ENCODE data around the gene ZNF213. TPM values are rescaled to one million over a fixed set of nuclear protein-coding genes. Genes with fewer than 3 reads are reported as not detected.

ZNF213 gene
- total RNA-seq, 2 experiments from 2014 or later = 6.1 to 7.5 TPM

DNA sequence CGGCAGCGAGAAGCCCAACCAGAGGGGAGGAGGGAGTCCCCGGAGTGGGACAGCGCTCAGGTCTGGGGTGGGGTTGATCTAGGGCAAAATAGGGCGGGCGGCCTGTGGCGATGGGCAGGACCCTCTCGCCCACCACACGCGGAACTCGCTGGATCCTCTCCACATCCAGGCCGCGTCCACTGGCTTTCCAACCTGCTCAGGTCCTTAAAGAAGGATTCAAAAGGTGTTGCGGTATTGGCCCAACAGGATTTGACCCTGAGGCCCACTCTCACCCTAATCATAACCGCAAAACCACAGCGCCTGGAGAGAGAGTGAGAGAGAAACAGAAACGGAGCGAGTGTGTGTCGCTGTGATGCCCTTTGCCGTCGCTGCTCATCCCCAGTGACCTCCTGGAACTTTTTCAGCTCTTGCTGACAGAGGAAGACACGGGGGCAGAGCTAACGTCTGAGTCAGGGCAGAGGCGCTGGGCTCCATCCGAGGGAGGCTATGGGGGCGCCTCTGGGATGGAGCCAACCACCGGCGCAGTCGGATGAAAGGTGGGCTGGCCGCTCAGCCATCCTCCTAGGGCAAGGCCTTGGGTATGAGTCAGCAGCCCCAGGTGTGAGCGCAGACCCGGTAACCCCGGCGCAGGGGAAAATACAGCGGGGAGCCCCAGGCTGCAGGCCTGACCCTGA, 36.5 kb downstream of the ZNF213 start:
- H3K27me3 Mint-ChIP-seq = peaks cover 35% of the 10 kb centered on the region
- TF ChIP-seq, protein P1, sequence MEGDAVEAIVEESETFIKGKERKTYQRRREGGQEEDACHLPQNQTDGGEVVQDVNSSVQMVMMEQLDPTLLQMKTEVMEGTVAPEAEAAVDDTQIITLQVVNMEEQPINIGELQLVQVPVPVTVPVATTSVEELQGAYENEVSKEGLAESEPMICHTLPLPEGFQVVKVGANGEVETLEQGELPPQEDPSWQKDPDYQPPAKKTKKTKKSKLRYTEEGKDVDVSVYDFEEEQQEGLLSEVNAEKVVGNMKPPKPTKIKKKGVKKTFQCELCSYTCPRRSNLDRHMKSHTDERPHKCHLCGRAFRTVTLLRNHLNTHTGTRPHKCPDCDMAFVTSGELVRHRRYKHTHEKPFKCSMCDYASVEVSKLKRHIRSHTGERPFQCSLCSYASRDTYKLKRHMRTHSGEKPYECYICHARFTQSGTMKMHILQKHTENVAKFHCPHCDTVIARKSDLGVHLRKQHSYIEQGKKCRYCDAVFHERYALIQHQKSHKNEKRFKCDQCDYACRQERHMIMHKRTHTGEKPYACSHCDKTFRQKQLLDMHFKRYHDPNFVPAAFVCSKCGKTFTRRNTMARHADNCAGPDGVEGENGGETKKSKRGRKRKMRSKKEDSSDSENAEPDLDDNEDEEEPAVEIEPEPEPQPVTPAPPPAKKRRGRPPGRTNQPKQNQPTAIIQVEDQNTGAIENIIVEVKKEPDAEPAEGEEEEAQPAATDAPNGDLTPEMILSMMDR (IDR thresholded peaks at IDR 0.05) = no peak
- peak overlapping the region; percentile 87 for H3K27ac Mint-ChIP-seq

DNA sequence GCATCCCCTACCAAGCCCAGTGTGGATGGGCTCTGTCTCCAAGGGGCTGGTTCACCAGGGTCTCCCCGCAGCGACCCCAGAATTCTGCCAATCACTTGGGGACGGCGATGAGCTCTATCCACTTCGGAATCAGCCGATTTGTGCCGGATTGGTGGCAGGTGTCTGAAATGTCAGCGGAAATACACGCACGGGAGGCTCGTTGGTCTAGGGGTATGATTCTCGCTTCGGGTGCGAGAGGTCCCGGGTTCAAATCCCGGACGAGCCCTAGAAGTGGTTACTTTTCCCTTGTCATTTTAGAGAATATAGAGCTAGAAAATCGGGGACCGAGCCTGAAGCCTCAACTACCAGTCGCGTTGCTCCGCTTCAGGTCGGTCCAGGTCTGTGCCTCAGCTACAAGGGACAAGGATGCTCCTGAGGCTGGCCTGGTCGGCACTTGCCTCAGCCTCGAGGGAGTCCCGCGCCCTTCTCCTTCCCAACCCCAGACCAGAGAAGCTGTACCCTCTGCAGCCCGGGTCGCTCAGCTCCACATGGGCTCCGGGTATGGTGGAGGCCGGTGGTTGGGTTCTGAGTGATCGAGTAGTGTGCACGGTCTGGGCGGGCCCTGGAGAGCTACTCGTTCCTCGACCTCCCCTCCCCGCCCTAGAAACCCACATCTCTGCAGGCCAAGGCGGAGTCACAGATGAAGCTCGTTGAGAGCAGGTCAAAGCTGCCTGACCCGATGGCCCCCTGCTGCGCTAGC, 37.2 kb downstream of the ZNF213 start:
- CTCF ChIA-PET = interaction anchor here (0.9 to 5.6 kb wide), 12 partner anchors 11 to 302 kb away, joined by 3 to 37 read pairs (median 4); partner anchors contain the start of genes OR1F1 and ZNF213
- peak; percentile 83 for DNase-seq
- no peaks in the 10 kb centered on the region for H3K36me3 Mint-ChIP-seq (ENCODE audit: low read depth)

More for the DNA sequence above, 36.5 kb downstream of the ZNF213 start:
- H3K4me3 Mint-ChIP-seq = peak overlapping the region; percentile 72
- H3K4me1 Mint-ChIP-seq (ENCODE audit: low read depth) = peaks cover 34% of the 10 kb centered on the region
- ChIA-PET POLR2A (interaction anchor here (0.7 to 2.0 kb wide), 18 partner anchors 9 to 147 kb away, joined by 3 to 9 read pairs (median 4); partner anchors contain the start of genes HCFC1R1, IL32, THOC6 and ZNF200), CTCF (interaction anchor here (1.0 to 5.6 kb wide), 12 partner anchors 13 to 303 kb away, joined by 3 to 37 read pairs (median 6); partner anchors contain the start of gene OR1F1)
- DNase-seq (peak; percentile 93), ATAC-seq (peak; percentile 85)
- no peaks in the 10 kb centered on the region for H3K9me3 Mint-ChIP-seq
- no peaks in the 10 kb centered on the region for H3K36me3 Mint-ChIP-seq (ENCODE audit: low read depth)
- intact Hi-C loops (cut with micrococcal nuclease) = loop anchor here (2.0 kb wide), 1 partner anchor 15 kb away; no protein-coding TSS in a partner anchor

DNA sequence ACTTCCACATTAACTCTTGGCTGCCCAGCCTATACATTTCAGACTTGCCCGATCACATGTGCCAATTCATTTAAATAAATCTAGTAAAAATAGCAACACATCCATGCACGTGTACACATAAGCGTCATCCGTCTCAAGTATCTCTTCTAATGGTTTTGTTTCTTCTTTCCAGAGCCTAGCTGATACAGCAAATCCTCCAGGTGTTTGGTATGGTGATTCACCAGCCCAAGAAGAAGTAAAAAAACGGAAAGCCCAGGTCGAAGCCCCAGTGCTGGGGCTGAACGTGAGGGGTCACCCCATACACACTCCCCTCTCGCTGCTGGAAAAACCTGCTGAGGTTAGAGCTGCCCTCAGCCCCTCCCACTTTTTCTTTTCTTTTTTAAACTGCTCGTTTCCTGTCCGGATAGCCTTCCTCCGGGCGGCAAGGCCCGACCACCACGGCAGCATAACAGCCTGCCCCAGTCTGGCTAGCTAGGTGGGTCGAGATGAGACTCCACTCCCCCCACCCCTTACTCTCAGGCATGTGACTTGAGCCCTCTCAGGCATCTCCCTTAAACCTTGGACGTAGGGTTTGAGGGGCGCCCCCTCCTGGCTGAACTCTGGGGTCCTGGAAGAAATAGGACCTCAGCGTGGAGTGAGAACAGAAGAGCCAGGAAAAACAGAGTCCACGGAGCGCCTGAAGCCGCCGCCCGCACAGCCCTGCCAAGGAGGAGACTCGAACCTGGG, 39.2 kb downstream of the ZNF213 start:
- H3K9me3 Mint-ChIP-seq = no peaks in the 10 kb centered on the region
- peaks cover 34% of the 10 kb centered on the region for H3K4me1 Mint-ChIP-seq (ENCODE audit: low read depth)
- DNase-seq = peak; percentile 71
- intact Hi-C loops (cut with micrococcal nuclease) = no loop called here
- peaks cover 45% of the 10 kb centered on the region for H3K27me3 Mint-ChIP-seq
- H3K36me3 Mint-ChIP-seq (ENCODE audit: low read depth) = no peaks in the 10 kb centered on the region
- H3K4me3 Mint-ChIP-seq = peak overlapping the region; percentile 70
- CTCF ChIA-PET = interaction anchor here (1.0 to 2.0 kb wide), 6 partner anchors 9 to 142 kb away, joined by 3 to 12 read pairs (median 6); no protein-coding TSS in a partner anchor
- POLR2A ChIA-PET = interaction anchor here (0.9 to 1.3 kb wide), 3 partner anchors 10 to 191 kb away, joined by 3 read pairs; partner anchors contain the start of genes TIGD7 and ZNF75A
- peak overlapping the region; percentile 43 for H3K27ac Mint-ChIP-seq
- ATAC-seq = peak; percentile 28
- TF ChIP-seq, protein P1 (IDR thresholded peaks at IDR 0.05) = peak; percentile 68

More for the DNA sequence above, 37.2 kb downstream of the ZNF213 start:
- Mint-ChIP-seq H3K4me1 (ENCODE audit: low read depth) (peaks cover 34% of the 10 kb centered on the region), H3K27me3 (peaks cover 38% of the 10 kb centered on the region), H3K27ac (peak overlapping the region; percentile 87), H3K9me3 (no peaks in the 10 kb centered on the region), H3K4me3 (peak overlapping the region; percentile 72)
- intact Hi-C loops (cut with micrococcal nuclease) = loop anchor here (2.0 kb wide), 1 partner anchor 15 kb away; no protein-coding TSS in a partner anchor
- peak; percentile 45 for ATAC-seq
- TF ChIP-seq, protein P1 (IDR thresholded peaks at IDR 0.05) = no peak
- POLR2A ChIA-PET = interaction anchor here (0.7 to 2.0 kb wide), 16 partner anchors 10 to 148 kb away, joined by 3 to 9 read pairs (median 4); partner anchors contain the start of genes HCFC1R1, IL32, THOC6 and ZNF200

DNA sequence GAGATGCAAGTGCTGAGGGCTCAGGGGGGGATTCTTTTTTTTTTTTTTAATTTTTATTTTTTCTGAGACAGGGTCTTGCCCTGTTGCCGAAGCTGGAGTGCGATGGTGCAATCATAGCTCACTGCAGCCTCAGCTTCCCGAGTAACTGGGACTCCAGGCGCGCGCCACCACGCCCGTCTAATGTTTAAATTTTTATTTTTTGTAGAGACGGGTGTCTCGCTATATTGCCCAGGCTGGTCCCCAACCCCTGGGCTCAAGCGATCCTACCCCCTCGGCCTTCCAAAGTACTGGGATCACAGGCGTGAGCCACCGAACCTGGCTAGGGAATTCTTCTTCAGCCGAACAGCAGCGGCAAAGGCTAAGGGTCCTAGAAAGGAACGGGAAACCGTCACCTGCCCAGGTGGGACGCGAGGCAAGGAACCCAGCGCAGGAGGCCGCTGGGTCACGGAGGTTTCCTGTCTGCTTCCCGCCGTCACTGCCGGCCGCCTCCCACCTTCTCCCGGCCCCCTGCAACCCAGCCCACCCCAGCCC, 39.9 kb downstream of the ZNF213 start:
- no peak for ATAC-seq
- Mint-ChIP-seq H3K27me3 (peaks cover 49% of the 10 kb centered on the region), H3K27ac (peak overlapping the region; percentile 43), H3K4me1 (ENCODE audit: low read depth) (peaks cover 34% of the 10 kb centered on the region), H3K36me3 (ENCODE audit: low read depth) (no peaks in the 10 kb centered on the region), H3K9me3 (no peaks in the 10 kb centered on the region), H3K4me3 (peak overlapping the region; percentile 70)
- ChIA-PET POLR2A (interaction anchor here (1.0 kb wide), 1 partner anchor 131 kb away, joined by 3 read pairs; the partner anchor contains the start of genes TIGD7 and ZNF75A), CTCF (interaction anchor here (1.4 to 2.0 kb wide), 2 partner anchors 13 to 93 kb away, joined by 6 read pairs; no protein-coding TSS in a partner anchor)
- intact Hi-C loops (cut with micrococcal nuclease) = no loop called here
- TF ChIP-seq, protein P1 (IDR thresholded peaks at IDR 0.05) = peak; percentile 31
- no peak for DNase-seq

Data from activated CD8-positive, alpha-beta T cell treated with anti-CD3 and anti-CD28 coated beads for 36 hours (primary cell).